SK-N-SH treated with all-trans-retinoic acid at 6 μM for 48 hours (cell line): ENCODE results near the gene ZNF410.
"Not testable (repeated sequence)": the region's sequence is repeated elsewhere in the genome, so short reads cannot be mapped to it uniquely, and the experiment has no call there.

Experiments used
- ATAC-seq: fragments of 200-7000 bp; cut with Tn5 transposase; 3 replicates; pipeline ENCODE4 v1.9.1; 2020; ENCODE audit warnings: mild to moderate bottlenecking, moderate library complexity
- ARNTL ChIP-seq: fragments of 450-650 bp; formaldehyde crosslinking; IDR thresholded peaks from 2 replicates; pipeline ENCODE4 v1.5.0; 2020; ENCODE audit warnings: low read depth, mild to moderate bottlenecking, moderate library complexity, borderline replicate concordance
- BACH2 ChIP-seq: fragments of 250-450 bp; sonication (Bioruptor Pico); IDR thresholded peaks from 2 replicates; pipeline ENCODE4 v1.9.0; 2021; ENCODE audit warnings: mild to moderate bottlenecking, borderline replicate concordance
- CSDC2 ChIP-seq: fragments of 250-450 bp; sonication (Bioruptor Pico); IDR thresholded peaks from 2 replicates; pipeline ENCODE4 v1.5.0; 2020; ENCODE audit warnings: mild to moderate bottlenecking, moderate library complexity
- ESRRG ChIP-seq: fragments of 250-450 bp; sonication (Bioruptor Pico); IDR thresholded peaks from 2 replicates; pipeline ENCODE4 v1.6.1; 2021; ENCODE audit warnings: mild to moderate bottlenecking
- GLIS3 ChIP-seq: fragments of 250-450 bp; sonication (Bioruptor Pico); IDR thresholded peaks from 2 replicates; pipeline ENCODE4 v1.5.0; 2020; ENCODE audit warnings: mild to moderate bottlenecking, moderate library complexity
- ISL1 ChIP-seq: fragments of 250-450 bp; sonication (Bioruptor Pico); IDR thresholded peaks from 2 replicates; pipeline ENCODE4 v2.1.2; 2022; ENCODE audit warnings: mild to moderate bottlenecking, moderate library complexity
- OSR1 ChIP-seq: fragments of 250-450 bp; sonication (Bioruptor Pico); IDR thresholded peaks from 2 replicates; pipeline ENCODE4 v1.8.0; 2022; ENCODE audit warnings: moderate library complexity, mild to moderate bottlenecking, inconsistent platforms
- PPARA ChIP-seq: fragments of 250-450 bp; sonication (Bioruptor Pico); IDR thresholded peaks from 2 replicates; pipeline ENCODE4 v1.5.0; 2020; ENCODE audit warnings: mild to moderate bottlenecking, borderline replicate concordance
- SNAI2 ChIP-seq: fragments of 250-450 bp; sonication (Bioruptor Pico); IDR thresholded peaks from 2 replicates; pipeline ENCODE4 v1.5.0; 2020; ENCODE audit warnings: mild to moderate bottlenecking, moderate library complexity
- TCF4 ChIP-seq: fragments of 250-450 bp; sonication (Bioruptor Pico); IDR thresholded peaks from 2 replicates; pipeline ENCODE4 v1.8.0; 2021; ENCODE audit warnings: mild to moderate bottlenecking, moderate library complexity, borderline replicate concordance
- TOX ChIP-seq: fragments of 250-450 bp; sonication (Bioruptor Pico); IDR thresholded peaks from 2 replicates; pipeline ENCODE4 v1.8.0; 2021; ENCODE audit warnings: mild to moderate bottlenecking, moderate library complexity, borderline replicate concordance
- TSHZ2 ChIP-seq: fragments of 250-450 bp; sonication (Bioruptor Pico); IDR thresholded peaks from 2 replicates; pipeline ENCODE4 v1.5.0; 2020; ENCODE audit warnings: mild to moderate bottlenecking, moderate library complexity
- ZC3H10 ChIP-seq: fragments of 250-450 bp; sonication (Bioruptor Pico); IDR thresholded peaks from 2 replicates; pipeline ENCODE4 v1.5.1; 2021; ENCODE audit warnings: mild to moderate bottlenecking, moderate library complexity
- ZFP3 ChIP-seq: fragments of 250-450 bp; sonication (Bioruptor Pico); IDR thresholded peaks from 2 replicates; pipeline ENCODE4 v1.5.0; 2020; ENCODE audit warnings: mild to moderate bottlenecking, moderate library complexity
- ZNF565 ChIP-seq: fragments of 450-650 bp; formaldehyde crosslinking; conservative IDR thresholded peaks from 2 replicates; pipeline ENCODE4 v1.5.0; 2020; ENCODE audit warnings: low read depth, mild to moderate bottlenecking, moderate library complexity
- ZNF70 ChIP-seq: fragments of 450-650 bp; formaldehyde crosslinking; IDR thresholded peaks from 2 replicates; pipeline ENCODE4 v1.5.0; 2020; ENCODE audit warnings: mild to moderate bottlenecking, moderate library complexity
- ZNF8 ChIP-seq: fragments of 450-650 bp; formaldehyde crosslinking; IDR thresholded peaks from 2 replicates; pipeline ENCODE4 v1.5.0; 2020; ENCODE audit warnings: mild to moderate bottlenecking, moderate library complexity
- TF ChIP-seq, protein P1 (sequence below): fragments of 250-450 bp; sonication (Bioruptor Pico); IDR thresholded peaks from 2 replicates; pipeline ENCODE4 v1.5.1; 2021; ENCODE audit warnings: mild to moderate bottlenecking, moderate library complexity
- TF ChIP-seq, protein P2 (sequence below): fragments of 250-450 bp; sonication (Bioruptor Pico); IDR thresholded peaks from 2 replicates; pipeline ENCODE4 v1.8.0; 2021; ENCODE audit warnings: low read depth, mild to moderate bottlenecking, moderate library complexity, borderline replicate concordance
- TF ChIP-seq, protein P3 (sequence below): fragments of 250-450 bp; sonication (Bioruptor Pico); IDR thresholded peaks from 2 replicates; pipeline ENCODE4 v1.5.1; 2020; ENCODE audit warnings: low read depth, mild to moderate bottlenecking, moderate library complexity
- TF ChIP-seq, protein P4 (sequence below): fragments of 250-450 bp; sonication (Bioruptor Pico); IDR thresholded peaks from 2 replicates; pipeline ENCODE4 v1.8.0; 2020; ENCODE audit warnings: mild to moderate bottlenecking, moderate library complexity, borderline replicate concordance

Gene ZNF410

DNA sequence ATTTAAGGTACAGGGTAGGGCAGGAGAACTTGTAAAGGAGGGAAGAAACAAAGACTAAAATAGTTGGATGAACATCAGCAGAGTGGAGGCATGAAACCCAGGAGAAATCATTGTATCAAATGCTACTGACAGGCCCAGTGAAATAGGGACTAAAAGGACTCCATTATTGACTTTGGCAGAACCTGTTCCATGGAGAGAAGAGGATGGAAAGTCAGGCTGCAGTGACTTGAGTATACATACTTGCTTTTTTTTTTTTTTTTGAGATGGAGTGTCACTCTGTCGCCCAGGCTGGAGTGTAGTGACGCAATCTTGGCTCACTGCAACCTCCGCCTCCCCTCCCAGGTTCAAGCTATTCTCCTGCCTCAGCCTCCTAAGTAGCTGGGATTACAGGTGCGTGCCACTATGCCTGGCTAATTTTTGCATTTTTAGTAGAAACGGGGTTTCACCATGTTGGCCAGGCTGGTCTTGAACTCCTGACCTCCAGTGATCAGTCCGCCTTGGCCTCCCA is 7.6 kb downstream of the ZNF410 start:
- not testable (repeated sequence) for ATAC-seq

DNA sequence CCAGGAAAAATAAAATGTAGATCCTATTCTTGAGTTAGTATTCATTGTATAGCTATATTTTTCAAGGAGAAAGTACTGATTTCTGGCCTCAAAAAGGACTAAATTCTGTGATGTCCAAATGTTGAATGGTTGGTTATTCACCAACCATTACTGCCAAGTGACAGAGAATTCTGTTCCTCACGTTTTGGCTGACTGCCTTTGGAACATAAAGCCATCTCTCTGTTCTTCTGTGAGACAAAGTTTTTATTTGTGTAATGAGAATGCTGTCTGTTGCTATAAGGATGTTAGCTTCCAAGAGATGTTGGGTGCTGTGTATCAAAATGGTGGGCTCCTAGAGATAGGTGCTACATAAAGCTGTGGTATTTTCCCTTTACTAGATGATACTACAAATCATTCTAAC is 9.3 kb downstream of the ZNF410 start:
- ATAC-seq: no peak

DNA sequence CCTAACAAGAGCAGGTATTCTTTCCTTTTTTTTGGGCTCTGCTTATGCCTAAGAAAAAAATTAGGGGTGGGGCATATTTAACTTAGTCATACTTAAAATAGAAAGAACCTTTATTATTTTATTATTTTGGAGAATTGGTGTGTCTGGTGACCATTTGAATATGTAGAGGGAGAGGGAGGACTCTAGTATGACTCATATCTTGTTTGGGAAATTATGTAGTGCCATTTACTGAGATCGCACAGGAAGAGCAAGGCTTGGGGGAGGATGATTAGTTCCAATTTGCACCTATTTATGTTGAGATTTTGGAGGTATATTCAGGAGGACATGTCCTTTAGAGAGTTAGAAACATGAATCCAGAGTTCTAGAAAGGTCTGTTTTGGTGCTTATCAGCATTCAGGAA is 9.9 kb downstream of the ZNF410 start:
- no peak for ATAC-seq

More for the DNA sequence above, 9.3 kb downstream of the ZNF410 start:
- no peak for TF ChIP-seq ZNF8 (CRISPR knock-in tag)
- TF ChIP-seq CSDC2 (CRISPR knock-in tag): no peak
- TF ChIP-seq PPARA (CRISPR knock-in tag): no peak

DNA sequence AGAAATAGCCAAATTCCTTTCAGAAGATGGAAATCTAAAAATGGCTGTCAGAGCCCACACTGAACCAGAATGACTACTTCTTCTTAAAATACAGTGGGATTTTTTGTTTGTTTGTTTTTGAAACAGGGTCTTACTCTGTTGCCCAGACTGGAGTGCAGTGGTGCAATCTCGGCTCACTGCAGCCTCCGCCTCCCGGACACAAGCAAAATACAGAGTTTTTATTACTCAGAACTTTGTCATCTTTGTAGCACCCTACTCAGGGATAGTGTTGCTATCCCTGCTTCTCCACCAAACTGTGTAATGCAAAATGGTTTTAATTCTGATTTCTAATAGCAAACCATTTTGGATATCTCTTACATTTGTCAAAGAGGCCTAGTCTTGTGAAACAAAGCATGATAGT is 16.4 kb downstream of the ZNF410 start:
- no peak for ATAC-seq

More for the DNA sequence above, 9.9 kb downstream of the ZNF410 start:
- TF ChIP-seq ISL1 (CRISPR knock-in tag) (no peak), BACH2 (no peak), TOX (no peak), ZC3H10 (CRISPR knock-in tag) (no peak), TCF4 (no peak), GLIS3 (no peak), OSR1 (CRISPR knock-in tag) (no peak), ZNF565 (CRISPR knock-in tag) (no peak)
- TF ChIP-seq, protein P1, sequence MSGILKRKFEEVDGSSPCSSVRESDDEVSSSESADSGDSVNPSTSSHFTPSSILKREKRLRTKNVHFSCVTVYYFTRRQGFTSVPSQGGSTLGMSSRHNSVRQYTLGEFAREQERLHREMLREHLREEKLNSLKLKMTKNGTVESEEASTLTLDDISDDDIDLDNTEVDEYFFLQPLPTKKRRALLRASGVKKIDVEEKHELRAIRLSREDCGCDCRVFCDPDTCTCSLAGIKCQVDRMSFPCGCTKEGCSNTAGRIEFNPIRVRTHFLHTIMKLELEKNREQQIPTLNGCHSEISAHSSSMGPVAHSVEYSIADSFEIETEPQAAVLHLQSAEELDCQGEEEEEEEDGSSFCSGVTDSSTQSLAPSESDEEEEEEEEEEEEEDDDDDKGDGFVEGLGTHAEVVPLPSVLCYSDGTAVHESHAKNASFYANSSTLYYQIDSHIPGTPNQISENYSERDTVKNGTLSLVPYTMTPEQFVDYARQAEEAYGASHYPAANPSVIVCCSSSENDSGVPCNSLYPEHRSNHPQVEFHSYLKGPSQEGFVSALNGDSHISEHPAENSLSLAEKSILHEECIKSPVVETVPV (CRISPR knock-in tag): no peak

GRCh38 chr14:73909681-73910080 is 23.0 kb downstream of the ZNF410 start:
- TF ChIP-seq ARNTL (CRISPR knock-in tag): no peak
- no peak for TF ChIP-seq GLIS3
- no peak for TF ChIP-seq ZFP3 (CRISPR knock-in tag)
- TF ChIP-seq BACH2: no peak
- ATAC-seq: no peak

More for the DNA sequence above, 16.4 kb downstream of the ZNF410 start:
- TF ChIP-seq ISL1 (CRISPR knock-in tag): no peak
- TF ChIP-seq, protein P2, sequence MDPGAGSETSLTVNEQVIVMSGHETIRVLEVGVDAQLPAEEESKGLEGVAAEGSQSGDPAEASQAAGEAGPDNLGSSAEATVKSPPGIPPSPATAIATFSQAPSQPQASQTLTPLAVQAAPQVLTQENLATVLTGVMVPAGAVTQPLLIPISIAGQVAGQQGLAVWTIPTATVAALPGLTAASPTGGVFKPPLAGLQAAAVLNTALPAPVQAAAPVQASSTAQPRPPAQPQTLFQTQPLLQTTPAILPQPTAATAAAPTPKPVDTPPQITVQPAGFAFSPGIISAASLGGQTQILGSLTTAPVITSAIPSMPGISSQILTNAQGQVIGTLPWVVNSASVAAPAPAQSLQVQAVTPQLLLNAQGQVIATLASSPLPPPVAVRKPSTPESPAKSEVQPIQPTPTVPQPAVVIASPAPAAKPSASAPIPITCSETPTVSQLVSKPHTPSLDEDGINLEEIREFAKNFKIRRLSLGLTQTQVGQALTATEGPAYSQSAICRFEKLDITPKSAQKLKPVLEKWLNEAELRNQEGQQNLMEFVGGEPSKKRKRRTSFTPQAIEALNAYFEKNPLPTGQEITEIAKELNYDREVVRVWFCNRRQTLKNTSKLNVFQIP (CRISPR knock-in tag): no peak
- TF ChIP-seq, protein P3, sequence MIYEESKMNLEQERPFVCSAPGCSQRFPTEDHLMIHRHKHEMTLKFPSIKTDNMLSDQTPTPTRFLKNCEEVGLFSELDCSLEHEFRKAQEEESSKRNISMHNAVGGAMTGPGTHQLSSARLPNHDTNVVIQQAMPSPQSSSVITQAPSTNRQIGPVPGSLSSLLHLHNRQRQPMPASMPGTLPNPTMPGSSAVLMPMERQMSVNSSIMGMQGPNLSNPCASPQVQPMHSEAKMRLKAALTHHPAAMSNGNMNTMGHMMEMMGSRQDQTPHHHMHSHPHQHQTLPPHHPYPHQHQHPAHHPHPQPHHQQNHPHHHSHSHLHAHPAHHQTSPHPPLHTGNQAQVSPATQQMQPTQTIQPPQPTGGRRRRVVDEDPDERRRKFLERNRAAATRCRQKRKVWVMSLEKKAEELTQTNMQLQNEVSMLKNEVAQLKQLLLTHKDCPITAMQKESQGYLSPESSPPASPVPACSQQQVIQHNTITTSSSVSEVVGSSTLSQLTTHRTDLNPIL: no peak
- TF ChIP-seq OSR1 (CRISPR knock-in tag): no peak
- no peak for TF ChIP-seq SNAI2
- TF ChIP-seq, protein P4, sequence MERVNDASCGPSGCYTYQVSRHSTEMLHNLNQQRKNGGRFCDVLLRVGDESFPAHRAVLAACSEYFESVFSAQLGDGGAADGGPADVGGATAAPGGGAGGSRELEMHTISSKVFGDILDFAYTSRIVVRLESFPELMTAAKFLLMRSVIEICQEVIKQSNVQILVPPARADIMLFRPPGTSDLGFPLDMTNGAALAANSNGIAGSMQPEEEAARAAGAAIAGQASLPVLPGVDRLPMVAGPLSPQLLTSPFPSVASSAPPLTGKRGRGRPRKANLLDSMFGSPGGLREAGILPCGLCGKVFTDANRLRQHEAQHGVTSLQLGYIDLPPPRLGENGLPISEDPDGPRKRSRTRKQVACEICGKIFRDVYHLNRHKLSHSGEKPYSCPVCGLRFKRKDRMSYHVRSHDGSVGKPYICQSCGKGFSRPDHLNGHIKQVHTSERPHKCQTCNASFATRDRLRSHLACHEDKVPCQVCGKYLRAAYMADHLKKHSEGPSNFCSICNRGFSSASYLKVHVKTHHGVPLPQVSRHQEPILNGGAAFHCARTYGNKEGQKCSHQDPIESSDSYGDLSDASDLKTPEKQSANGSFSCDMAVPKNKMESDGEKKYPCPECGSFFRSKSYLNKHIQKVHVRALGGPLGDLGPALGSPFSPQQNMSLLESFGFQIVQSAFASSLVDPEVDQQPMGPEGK (CRISPR knock-in tag): no peak
- TF ChIP-seq ARNTL (CRISPR knock-in tag): no peak

DNA sequence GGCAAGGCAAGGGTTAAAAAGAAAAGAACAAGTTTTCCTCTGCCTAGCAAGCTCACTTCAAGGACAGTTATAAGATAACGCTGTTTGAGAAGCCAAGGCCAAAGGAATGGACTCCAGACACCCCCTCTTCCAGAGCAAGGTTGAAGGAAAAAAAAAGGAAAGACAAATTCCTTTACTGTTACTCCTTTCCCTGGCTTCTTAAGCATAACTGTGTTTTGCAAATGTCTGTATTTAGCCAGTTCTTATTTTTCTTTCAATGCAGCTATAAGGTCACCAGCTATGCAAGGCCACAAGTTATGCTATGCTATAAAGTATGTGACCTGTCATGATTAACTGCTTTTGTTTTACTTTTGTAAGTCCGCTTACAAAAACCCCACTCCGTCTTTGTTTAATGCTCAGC is 26.6 kb downstream of the ZNF410 start:
- no peak for ATAC-seq
- TF ChIP-seq TSHZ2 (CRISPR knock-in tag): no peak
- TF ChIP-seq ZFP3 (CRISPR knock-in tag): no peak
- TF ChIP-seq CSDC2 (CRISPR knock-in tag): no peak
- no peak for TF ChIP-seq ZNF565 (CRISPR knock-in tag)
- TF ChIP-seq, protein P1 (CRISPR knock-in tag): no peak
- TF ChIP-seq TCF4: no peak
- no peak for TF ChIP-seq GLIS3
- TF ChIP-seq, protein P3: no peak
- TF ChIP-seq ZNF70 (CRISPR knock-in tag): no peak
- no peak for TF ChIP-seq ZNF8 (CRISPR knock-in tag)
- TF ChIP-seq BACH2: no peak
- TF ChIP-seq ESRRG (CRISPR knock-in tag): no peak
- TF ChIP-seq ARNTL (CRISPR knock-in tag): no peak
